Limb (tissue), 2 donors: ENCODE measurements around the gene CAMTA1.

Source experiments
- DNase-seq, 2 donors: peaks; one replicate each; pipeline ENCODE4 v3.0.0-alpha.2; 2016; ENCODE audit errors: extremely low spot score in 2 of 2

The CAMTA1 gene

GRCh38 chr1:7468248-7468647 is 683.0 kb downstream of the CAMTA1 start:
- DNase-seq: no peak

GRCh38 chr1:7469255-7469938 is 684.1 kb downstream of the CAMTA1 start:
- peak; percentile 53 to 58 for DNase-seq

DNA sequence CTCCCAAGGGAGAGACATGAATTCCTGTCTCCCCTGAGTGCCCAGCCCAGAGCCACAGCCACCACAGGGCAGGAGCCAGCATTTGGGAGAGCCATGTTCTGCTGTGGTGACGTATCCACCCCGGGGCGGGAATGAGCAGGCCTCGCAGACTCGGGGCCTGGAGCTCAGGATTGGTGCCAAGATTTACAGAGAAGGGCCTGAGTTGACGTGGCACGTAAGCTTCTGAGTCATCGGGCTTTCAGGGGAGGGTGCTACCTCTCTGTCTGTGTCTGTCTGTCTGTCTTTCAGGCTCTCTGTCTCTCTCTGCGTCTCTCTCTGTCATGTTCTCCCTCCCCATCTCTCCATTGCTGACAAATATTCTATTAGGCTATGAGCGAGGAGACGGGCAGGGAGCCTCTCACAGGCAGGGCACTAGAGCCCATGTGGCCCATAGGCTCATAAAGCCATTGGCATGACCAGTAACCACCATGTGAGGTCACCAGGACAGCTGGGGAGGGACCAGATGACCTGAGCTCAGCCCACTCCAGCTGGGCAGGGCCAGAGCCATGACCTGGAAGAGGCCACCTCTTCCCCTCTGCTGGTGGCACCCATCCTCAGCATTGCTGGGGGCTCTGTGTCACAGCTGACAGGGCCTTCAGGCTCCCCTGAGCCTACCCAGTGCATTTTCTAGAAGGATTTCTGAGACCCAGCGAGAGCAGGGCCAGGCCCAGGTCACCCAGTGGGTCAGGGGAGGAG is 685.8 kb downstream of the CAMTA1 start:
- DNase-seq: peak; percentile 41 to 66

DNA sequence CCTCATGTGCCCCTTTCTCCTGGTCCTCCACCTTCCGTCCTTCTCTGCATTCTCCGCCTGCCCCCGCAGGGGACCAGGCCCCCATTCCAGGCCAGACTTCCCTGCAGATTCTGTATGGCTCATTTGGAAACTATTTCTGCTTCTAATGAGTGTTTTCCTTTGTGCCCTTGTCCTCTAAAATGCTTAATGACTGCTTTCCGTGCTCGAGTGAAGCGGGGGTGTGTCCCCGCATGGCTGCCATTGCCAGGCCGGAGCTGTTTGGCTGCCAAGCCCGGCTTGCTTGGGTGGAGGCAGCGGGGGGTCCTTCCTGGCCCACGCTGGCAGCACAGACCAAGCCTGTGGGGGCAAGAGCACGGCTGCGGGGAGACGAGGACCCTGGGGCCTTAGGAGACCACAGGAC is 686.6 kb downstream of the CAMTA1 start:
- DNase-seq: no peak

- DNase-seq: no peak
Observed at GRCh38 chr1:7473223-7474142, 688.2 kb downstream of the CAMTA1 start.

- no peak for DNase-seq
Observed at GRCh38 chr1:7474143-7474490, 688.9 kb downstream of the CAMTA1 start.

DNA sequence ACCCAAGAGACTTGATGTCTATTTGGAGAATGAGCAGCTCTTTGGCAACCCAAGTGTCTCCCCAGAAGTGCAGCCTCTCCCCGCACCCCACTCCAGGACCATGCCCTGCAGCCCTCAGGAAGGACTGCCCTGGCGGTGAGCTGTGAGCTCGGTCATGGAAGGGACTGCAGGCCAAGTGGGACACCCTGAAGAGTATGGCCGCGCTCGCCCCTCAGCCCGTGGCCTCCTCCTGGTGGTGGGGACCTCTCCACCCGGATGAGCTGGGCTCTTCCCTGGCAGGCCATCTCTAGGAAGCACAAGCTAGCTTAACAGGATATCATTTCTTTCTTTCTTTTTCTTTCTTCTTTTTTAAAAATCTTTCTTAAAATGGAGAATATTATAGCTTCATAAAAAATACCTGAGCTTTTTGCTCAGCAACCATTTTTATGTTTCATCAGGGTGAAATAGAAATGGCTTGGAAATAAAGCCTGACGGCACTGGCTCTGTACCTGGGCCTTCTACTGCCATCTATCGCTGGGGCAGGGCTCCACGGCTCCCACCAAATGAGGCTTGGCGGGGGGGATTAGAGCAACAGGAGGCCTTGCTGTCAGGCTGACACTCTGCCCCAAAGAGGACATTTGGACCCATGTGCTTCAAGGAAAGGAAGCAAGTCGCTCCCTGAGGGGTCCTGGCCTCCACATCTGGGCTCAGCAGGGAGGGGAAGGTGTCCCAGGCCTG is 689.7 kb downstream of the CAMTA1 start:
- no peak for DNase-seq

DNA sequence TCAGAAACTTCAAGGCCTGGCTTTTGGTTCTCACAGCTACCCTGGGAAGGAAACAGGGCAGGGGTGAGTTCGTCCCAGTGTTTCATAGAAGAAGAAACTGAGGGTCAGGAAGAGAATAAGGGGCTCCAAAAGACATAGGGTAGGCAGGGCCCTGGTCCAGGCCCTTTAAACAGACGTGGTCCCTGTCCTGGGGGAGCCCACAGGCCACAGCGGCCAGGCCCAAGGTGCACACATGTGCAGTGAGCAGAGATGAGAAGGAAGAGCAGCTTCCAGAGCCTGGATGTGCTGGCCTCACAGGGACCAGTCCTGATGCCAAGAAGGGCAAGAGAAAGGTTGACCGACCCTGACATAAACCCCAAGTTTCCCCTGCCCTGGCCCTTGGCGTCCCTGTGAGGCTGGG is 690.4 kb downstream of the CAMTA1 start:
- no peak for DNase-seq

- DNase-seq: no peak
Observed at GRCh38 chr1:7476402-7476801, 691.1 kb downstream of the CAMTA1 start.

DNA sequence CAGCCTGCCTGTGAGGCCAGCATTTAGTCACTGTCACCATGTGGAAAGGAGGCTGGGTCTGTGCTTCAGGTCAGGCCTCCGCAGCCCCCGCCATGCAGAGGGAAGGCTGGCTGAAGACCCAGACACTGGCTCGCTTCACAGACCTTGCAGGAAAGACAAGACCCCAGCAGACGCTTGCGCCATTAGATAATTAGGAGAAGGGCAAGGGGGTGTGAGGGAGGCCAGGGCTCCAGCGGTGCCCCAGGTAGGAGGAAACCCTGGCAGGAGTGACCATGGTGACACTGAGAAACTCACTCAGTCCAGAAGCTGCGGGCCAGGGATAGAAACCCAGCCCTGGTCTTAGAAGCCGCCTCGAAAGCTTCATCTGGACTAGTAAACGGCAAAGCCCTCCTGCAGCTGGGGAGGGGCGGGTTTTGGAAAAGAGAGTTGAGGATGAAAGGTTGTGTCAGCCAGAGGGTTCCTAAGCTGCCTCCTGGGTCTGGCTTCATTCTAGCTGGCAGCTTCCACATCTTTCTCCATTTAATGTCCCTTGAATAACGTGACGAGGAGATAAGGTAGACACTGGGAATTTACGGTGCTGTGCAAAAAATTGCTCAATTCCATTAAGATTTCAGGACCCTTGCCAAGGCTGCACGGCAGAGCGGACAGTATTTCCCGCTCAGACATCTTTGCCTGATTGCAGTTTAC is 691.8 kb downstream of the CAMTA1 start:
- DNase-seq: no peak

GRCh38 chr1:7477593-7477992 is 692.3 kb downstream of the CAMTA1 start:
- no peak for DNase-seq

DNA sequence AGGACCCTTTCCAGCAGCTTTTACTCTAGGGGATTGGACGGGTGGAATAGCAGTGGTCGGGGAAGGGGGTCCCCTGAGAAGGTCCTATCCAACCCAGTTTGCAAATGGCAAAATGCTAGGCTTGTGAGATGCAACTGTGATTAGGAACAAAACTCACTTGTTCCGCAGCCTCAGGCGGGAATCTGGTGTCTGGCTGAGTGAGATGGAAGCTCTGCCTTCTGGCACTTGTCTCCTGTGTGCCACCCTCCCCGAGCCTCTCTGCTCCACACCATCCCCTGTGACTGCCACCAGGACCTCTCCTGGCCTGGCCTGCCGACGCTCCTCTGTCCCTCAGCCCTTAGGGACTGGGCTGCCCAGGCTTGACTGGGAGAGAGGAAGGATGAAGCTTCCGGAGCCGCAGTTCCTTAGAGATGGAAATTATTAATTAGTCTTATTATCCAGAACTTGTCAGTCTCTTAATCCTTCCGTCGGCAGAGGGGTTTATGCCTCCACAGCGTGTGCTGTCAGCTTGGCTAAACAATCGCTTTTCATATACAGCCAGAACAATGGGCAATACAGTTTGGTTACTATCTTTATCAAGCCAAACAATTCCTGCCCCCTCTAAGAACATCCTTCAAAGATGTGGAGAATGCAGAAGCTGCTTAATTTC is 693.0 kb downstream of the CAMTA1 start:
- no peak for DNase-seq

DNA sequence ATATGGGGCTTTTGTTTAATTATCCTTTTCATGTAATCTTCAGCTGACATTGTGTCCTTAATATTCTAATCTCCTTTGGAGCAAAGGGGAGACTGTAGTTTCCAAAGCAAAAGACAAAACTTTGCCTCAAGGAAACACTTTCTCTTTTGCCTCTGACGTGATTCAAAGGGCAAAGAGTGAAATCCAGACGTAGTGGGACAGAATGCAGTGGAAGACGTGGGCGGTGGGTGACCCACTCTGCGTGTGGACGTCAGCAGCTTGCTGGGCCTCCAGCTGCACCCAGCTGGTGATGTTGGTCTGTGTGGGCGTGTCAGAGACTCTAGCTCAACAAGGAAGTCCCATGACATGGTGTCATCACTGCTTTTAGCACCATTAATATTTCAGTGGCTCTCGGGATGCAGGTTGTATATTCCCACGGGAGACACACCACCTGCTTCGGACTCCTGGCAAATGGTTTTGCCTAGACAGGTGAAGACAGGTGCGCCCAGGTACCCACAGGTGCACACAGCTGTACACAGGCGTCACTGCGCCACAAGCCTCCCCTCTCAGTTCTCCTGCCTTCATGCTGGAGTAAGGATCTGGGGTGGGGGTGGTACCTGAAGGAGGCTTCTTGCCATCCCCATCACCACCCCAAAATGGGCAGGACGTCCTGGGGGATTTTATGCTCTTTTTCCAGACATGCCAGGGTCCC is 693.7 kb downstream of the CAMTA1 start:
- DNase-seq: no peak

- DNase-seq: no peak
Observed at GRCh38 chr1:7479571-7479970, 694.3 kb downstream of the CAMTA1 start.

DNA sequence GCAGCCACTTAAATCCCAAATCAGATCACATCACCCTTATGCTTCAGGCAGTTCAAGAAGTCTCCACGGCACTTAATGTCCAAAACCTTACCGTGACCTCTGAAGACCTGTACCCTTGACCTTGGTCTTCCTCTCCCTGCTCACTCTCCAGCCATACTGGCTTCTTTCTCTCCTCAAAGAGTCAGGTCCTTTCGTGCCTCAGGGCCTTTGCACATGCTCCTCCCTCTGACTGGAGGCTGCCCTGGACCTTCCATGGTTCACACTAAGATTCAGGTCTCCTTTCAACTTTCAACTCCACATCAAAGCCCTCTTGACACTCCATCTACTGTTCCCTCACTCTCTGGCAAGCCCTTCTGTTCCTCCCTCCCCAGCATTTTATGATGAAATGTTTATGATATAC is 695.9 kb downstream of the CAMTA1 start:
- DNase-seq: no peak

- no peak for DNase-seq
Observed at GRCh38 chr1:7482077-7482476, 696.8 kb downstream of the CAMTA1 start.

GRCh38 chr1:7482772-7483495 is 697.7 kb downstream of the CAMTA1 start:
- DNase-seq: no peak

GRCh38 chr1:7483634-7484383 is 698.6 kb downstream of the CAMTA1 start:
- no peak for DNase-seq
